GM18502 (cell line): Measurements from ENCODE around the gene STXBP1.
"Not testable (repeated sequence)": the region's sequence is repeated elsewhere in the genome, so short reads cannot be mapped to it uniquely, and the experiment has no call there.

ENCODE experiments used
- ATAC-seq: cut with Tn5 transposase; IDR thresholded peaks from one replicate; pipeline ENCODE4 v1.9.1; 2021; ENCODE audit warnings: mild to moderate bottlenecking; ENCODE audit not compliant: unreplicated experiment, poor library complexity

The STXBP1 gene

GRCh38 chr9:127575875-127576778, 36.0 kb upstream of the STXBP1 start:
- no peak for ATAC-seq

- not testable (repeated sequence) for ATAC-seq
Measured at GRCh38 chr9:127577194-127577593, 34.9 kb upstream of the STXBP1 start.

GRCh38 chr9:127578627-127578951, 33.5 kb upstream of the STXBP1 start:
- no peak for ATAC-seq

- ATAC-seq: no peak
Measured at GRCh38 chr9:127578952-127579853, 32.9 kb upstream of the STXBP1 start.

GRCh38 chr9:127580366-127580765, 31.7 kb upstream of the STXBP1 start:
- no peak for ATAC-seq

GRCh38 chr9:127580879-127581475, 31.1 kb upstream of the STXBP1 start:
- no peak for ATAC-seq

GRCh38 chr9:127584474-127584805, 27.6 kb upstream of the STXBP1 start:
- not testable (repeated sequence) for ATAC-seq

GRCh38 chr9:127585161-127585819, 26.8 kb upstream of the STXBP1 start:
- ATAC-seq: no peak

- ATAC-seq: no peak
Measured at GRCh38 chr9:127586096-127586495, 26.0 kb upstream of the STXBP1 start.

- ATAC-seq: no peak
Measured at GRCh38 chr9:127586537-127586936, 25.5 kb upstream of the STXBP1 start.

- no peak for ATAC-seq
Measured at GRCh38 chr9:127587966-127588365, 24.1 kb upstream of the STXBP1 start.

- ATAC-seq: no peak
Measured at GRCh38 chr9:127588740-127589506, 23.2 kb upstream of the STXBP1 start.

- ATAC-seq: no peak
Measured at GRCh38 chr9:127589955-127590370, 22.1 kb upstream of the STXBP1 start.

GRCh38 chr9:127595611-127596010, 16.5 kb upstream of the STXBP1 start:
- no peak for ATAC-seq

- no peak for ATAC-seq
Measured at GRCh38 chr9:127598839-127599549, 13.1 kb upstream of the STXBP1 start.

- no peak for ATAC-seq
Measured at GRCh38 chr9:127599550-127599891, 12.6 kb upstream of the STXBP1 start.

- ATAC-seq: no peak
Measured at GRCh38 chr9:127603226-127603625, 8.9 kb upstream of the STXBP1 start.

GRCh38 chr9:127606043-127606442, 6.0 kb upstream of the STXBP1 start:
- ATAC-seq: no peak
